Esophagus squamous epithelium (tissue), 4 donors: ENCODE data around the gene COL1A1.

ENCODE experiments used
- POLR2A ChIP-seq, 4 donors: fragments of 450-650 bp; IDR thresholded peaks; one replicate each; pipeline ENCODE4 v1.6.1; 2017; ENCODE audit warnings: antibody characterized with exemption in 4 of 4, mild to moderate bottlenecking in 4 of 4, moderate library complexity in 3 of 4
- TF ChIP-seq, protein P1 (sequence below), 6 experiments: fragments of 450-650 bp in 4 of 6; fragments of 200-600 bp in 2 of 6; sonication (generic) in 2 of 6; IDR thresholded peaks; one replicate each; pipeline ENCODE4 v1.5.1; 2016 to 2019; ENCODE audit warnings: antibody characterized with exemption in 6 of 6, mild to moderate bottlenecking in 4 of 6, moderate library complexity in 4 of 6

DNA sequence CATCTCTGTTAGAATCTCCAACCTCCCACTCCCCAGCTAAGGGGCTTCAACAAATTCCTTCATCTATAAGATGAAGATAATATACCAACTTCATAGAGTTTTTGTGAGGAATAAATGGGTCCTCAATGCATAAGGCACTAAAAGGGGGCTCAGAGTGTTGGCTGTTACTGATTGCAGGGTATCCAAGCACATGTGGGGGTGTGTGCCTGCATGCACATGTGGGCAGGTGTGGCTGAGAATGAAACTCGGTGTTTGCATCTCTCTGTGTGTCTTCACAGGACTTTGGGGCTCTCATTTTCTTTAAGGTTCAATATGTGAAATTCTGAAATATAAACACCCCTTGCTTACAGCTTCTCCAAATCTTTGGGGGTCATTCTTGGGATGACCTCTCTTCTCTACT is 46.8 kb downstream of the COL1A1 start:
- TF ChIP-seq POLR2A (IDR thresholded peaks at IDR 0.05), result no peak
- TF ChIP-seq, protein P1, sequence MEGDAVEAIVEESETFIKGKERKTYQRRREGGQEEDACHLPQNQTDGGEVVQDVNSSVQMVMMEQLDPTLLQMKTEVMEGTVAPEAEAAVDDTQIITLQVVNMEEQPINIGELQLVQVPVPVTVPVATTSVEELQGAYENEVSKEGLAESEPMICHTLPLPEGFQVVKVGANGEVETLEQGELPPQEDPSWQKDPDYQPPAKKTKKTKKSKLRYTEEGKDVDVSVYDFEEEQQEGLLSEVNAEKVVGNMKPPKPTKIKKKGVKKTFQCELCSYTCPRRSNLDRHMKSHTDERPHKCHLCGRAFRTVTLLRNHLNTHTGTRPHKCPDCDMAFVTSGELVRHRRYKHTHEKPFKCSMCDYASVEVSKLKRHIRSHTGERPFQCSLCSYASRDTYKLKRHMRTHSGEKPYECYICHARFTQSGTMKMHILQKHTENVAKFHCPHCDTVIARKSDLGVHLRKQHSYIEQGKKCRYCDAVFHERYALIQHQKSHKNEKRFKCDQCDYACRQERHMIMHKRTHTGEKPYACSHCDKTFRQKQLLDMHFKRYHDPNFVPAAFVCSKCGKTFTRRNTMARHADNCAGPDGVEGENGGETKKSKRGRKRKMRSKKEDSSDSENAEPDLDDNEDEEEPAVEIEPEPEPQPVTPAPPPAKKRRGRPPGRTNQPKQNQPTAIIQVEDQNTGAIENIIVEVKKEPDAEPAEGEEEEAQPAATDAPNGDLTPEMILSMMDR (IDR thresholded peaks at IDR 0.05), result no peak
